ENCODE data around the gene SMYD3. TPM values are rescaled to one million over a fixed set of nuclear protein-coding genes. Genes with fewer than 3 reads are reported as not detected.

SMYD3 gene
- total and polyA plus RNA-seq, 10 of the 15 experiments (the other 5 are each of a cell fraction or from before 2014, with no cell fraction given), result 18.3 to 54.0 (median 24.8) TPM

DNA sequence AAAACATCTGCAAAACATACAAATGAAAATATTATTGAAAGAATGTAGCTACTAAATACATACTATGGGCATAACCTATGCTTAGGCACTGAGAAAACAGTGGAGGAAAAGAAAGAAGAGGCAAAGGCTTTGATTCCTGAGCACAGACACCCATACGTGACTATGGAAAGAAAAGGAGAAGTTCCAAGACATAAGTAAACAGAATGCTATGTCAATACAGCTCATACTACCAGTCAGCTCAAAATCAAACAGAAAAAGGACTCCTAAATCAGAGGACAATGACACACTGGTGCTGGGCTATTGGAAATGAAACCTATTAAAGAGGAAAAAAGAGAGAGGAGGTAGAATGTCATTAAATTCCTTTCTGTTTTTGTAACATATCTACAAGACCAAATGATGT, 225.4 kb downstream of the SMYD3 start:
- RAD21 ChIA-PET (ENCODE audit: unreplicated experiment), result no interaction called here
- no peak overlapping the region for H3K4me2 ChIP-seq (ENCODE audit: control insufficient read depth, insufficient read depth)
- no peaks in the 10 kb centered on the region for H3K36me3 ChIP-seq (ENCODE audit: control insufficient read depth in 2 of 2, insufficient read depth in 2 of 2, low read length in 1 of 2)
- TF ChIP-seq ZZZ3 (IDR thresholded peaks at IDR 0.05; ENCODE audit: control insufficient read depth, insufficient read length, low read depth) (no peak), BRCA1 (IDR thresholded peaks at IDR 0.05; ENCODE audit: low read depth, low read length) (no peak), ELK1 (IDR thresholded peaks at IDR 0.05; ENCODE audit: low read depth, low read length) (no peak), NFYA (IDR thresholded peaks at IDR 0.05; ENCODE audit: borderline replicate concordance, low read depth, low read length) (no peak), SMAD1 (IDR thresholded peaks at IDR 0.05; ENCODE audit: low read depth, partially characterized antibody) (no peak), TARDBP (IDR thresholded peaks at IDR 0.05; ENCODE audit: borderline replicate concordance) (no peak), ZNF217 (IDR thresholded peaks at IDR 0.05) (no peak), PAX5 (IDR thresholded peaks at IDR 0.05; ENCODE audit: borderline replicate concordance, low read depth, low read length) (no peak), PML (IDR thresholded peaks at IDR 0.05; ENCODE audit: low read length) (no peak)
- TF ChIP-seq, protein P1, sequence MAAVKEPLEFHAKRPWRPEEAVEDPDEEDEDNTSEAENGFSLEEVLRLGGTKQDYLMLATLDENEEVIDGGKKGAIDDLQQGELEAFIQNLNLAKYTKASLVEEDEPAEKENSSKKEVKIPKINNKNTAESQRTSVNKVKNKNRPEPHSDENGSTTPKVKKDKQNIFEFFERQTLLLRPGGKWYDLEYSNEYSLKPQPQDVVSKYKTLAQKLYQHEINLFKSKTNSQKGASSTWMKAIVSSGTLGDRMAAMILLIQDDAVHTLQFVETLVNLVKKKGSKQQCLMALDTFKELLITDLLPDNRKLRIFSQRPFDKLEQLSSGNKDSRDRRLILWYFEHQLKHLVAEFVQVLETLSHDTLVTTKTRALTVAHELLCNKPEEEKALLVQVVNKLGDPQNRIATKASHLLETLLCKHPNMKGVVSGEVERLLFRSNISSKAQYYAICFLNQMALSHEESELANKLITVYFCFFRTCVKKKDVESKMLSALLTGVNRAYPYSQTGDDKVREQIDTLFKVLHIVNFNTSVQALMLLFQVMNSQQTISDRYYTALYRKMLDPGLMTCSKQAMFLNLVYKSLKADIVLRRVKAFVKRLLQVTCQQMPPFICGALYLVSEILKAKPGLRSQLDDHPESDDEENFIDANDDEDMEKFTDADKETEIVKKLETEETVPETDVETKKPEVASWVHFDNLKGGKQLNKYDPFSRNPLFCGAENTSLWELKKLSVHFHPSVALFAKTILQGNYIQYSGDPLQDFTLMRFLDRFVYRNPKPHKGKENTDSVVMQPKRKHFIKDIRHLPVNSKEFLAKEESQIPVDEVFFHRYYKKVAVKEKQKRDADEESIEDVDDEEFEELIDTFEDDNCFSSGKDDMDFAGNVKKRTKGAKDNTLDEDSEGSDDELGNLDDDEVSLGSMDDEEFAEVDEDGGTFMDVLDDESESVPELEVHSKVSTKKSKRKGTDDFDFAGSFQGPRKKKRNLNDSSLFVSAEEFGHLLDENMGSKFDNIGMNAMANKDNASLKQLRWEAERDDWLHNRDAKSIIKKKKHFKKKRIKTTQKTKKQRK (IDR thresholded peaks at IDR 0.05; ENCODE audit: low read depth, low read length), result no peak
- no peak overlapping the region for H2AFZ ChIP-seq (ENCODE audit: control insufficient read depth, low read depth, low read length)
- CTCF ChIA-PET, result interaction anchor here (0.6 to 2.9 kb wide), 6 partner anchors 10 to 270 kb away, joined by 3 to 19 read pairs (median 4); no protein-coding TSS in a partner anchor
- intact Hi-C loops (cut with micrococcal nuclease; ENCODE audit: unreplicated experiment), result loop anchor here (5.0 kb wide), 2 partner anchors 171 to 1129 kb away; partner anchors contain the start of gene KIF26B
- H3K27ac ChIP-seq (ENCODE audit: control insufficient read depth, insufficient read depth), result no peak overlapping the region
- ATAC-seq, result no peak
- H3K4me3 ChIP-seq, result no peak overlapping the region
- H4K20me1 ChIP-seq (ENCODE audit: control insufficient read depth, insufficient read depth), result no peaks in the 10 kb centered on the region
- no peak overlapping the region for H3K9ac ChIP-seq (ENCODE audit: control insufficient read depth, insufficient read depth, low read length)
- no peaks in the 10 kb centered on the region for H3K27me3 ChIP-seq (replicated peaks in 1 of 2; ENCODE audit: control insufficient read depth in 2 of 2, insufficient read depth in 2 of 2, low read length in 1 of 2)
- no peaks in the 10 kb centered on the region for H3K4me1 ChIP-seq (ENCODE audit: control insufficient read depth, insufficient read depth, low read length)
- BruUV-seq (replicated peaks), result no TSS peak
- H3K9me3 ChIP-seq (replicated peaks; ENCODE audit: control insufficient read depth, insufficient read depth, low read length), result no peaks in the 10 kb centered on the region
- WGBS (ENCODE audit: insufficient coverage, insufficient replicate concordance, low lambda C conversion rate, missing lambda C conversion rate), result 65% methylated on average over 1 of the region's 1 CpG
- no peak for DNase-seq (ENCODE audit: low read depth, low spot score)
- POLR2A ChIA-PET, result no interaction called here
- no peak for FAIRE-seq
- SMC1A ChIA-PET (ENCODE audit: uncharacterized antibody, unreplicated experiment), result interaction anchor here (1.0 to 3.9 kb wide), 5 partner anchors 9 to 272 kb away, joined by 3 to 20 read pairs (median 4); no protein-coding TSS in a partner anchor
- in situ Hi-C loops (cut with MboI), result loop anchor here (10.0 kb wide), 1 partner anchor 267 kb away; no protein-coding TSS in a partner anchor
- H3K79me2 ChIP-seq (ENCODE audit: control insufficient read depth, insufficient read depth, low read length), result no peaks in the 10 kb centered on the region
